Thyroid gland (tissue), 4 donors: Measurements from ENCODE around the gene FKBP5. TPM values are rescaled to one million over a fixed set of nuclear protein-coding genes. Genes with fewer than 3 reads are reported as not detected.
"Not testable (repeated sequence)": the region's sequence is repeated elsewhere in the genome, so short reads cannot be mapped to it uniquely, and the experiment has no call there.

ENCODE experiments used
- DNase-seq, 2 donors: peaks; one replicate each; pipeline ENCODE4 v3.0.0-alpha.2; 2019
- H3K27ac ChIP-seq, 3 donors: fragments of 200-600 bp; sonication (generic); 1 replicate in 2 of 3; 2 replicates in 1 of 3; pipeline ENCODE4 v1.5.1; 2016 to 2019; ENCODE audit warnings: mild to moderate bottlenecking in 1 of 3, moderate library complexity in 1 of 3
- H3K27me3 ChIP-seq: fragments of 200-600 bp; sonication (generic); one replicate; pipeline ENCODE4 v1.5.1; 2019
- H3K36me3 ChIP-seq, 2 donors: fragments of 200-600 bp; sonication (generic); one replicate each; pipeline ENCODE4 v1.5.1; 2016 to 2019
- H3K4me1 ChIP-seq, 2 donors: fragments of 200-600 bp; sonication (generic); one replicate each; pipeline ENCODE4 v1.5.1; 2017 to 2019
- H3K4me3 ChIP-seq, 3 donors: fragments of 200-600 bp; sonication (generic); replicated peaks in 1 of 3; 1 replicate in 2 of 3; 2 replicates in 1 of 3; pipeline ENCODE4 v1.5.1; 2016; ENCODE audit warnings: mild to moderate bottlenecking in 1 of 3
- H3K9me3 ChIP-seq: fragments of 200-600 bp; sonication (generic); one replicate; pipeline ENCODE4 v1.5.1; 2017
- POLR2A ChIP-seq, 2 donors: fragments of 450-650 bp; IDR thresholded peaks; one replicate each; pipeline ENCODE4 v1.6.1; 2017; ENCODE audit warnings: antibody characterized with exemption in 2 of 2, mild to moderate bottlenecking in 2 of 2, moderate library complexity in 1 of 2
- WGBS, 2 donors: methylation state at CpG; one replicate each; pipeline ENCODE4 v1.1.5; 2017; 5-methylcytosine and 5-hydroxymethylcytosine counted together
- intact Hi-C: fragments of 100-400 bp; cut with DNase I; formaldehyde crosslinking; loops from one replicate; pipeline ENCODE4 v1.15.1; 2023
- total RNA-seq, 4 donors: library from RNA; depleted of rRNA; stranded (reverse); fragments of >200 nt; gene quantifications; one replicate each; pipeline ENCODE4 v1.2.3, GENCODE V29; 2016
- TF ChIP-seq, protein P1 (sequence below), 6 experiments: fragments of 200-600 bp in 3 of 6; fragments of 450-650 bp in 3 of 6; sonication (generic) in 3 of 6; IDR thresholded peaks; one replicate each; pipeline ENCODE4 v1.5.1; 2016 to 2019; ENCODE audit warnings: antibody characterized with exemption in 6 of 6, mild to moderate bottlenecking in 2 of 6, inconsistent platforms in 1 of 6, moderate library complexity in 1 of 6

Gene FKBP5
- total RNA-seq, 4 donors from 2014 or later: 239 to 600 (median 253) TPM

DNA sequence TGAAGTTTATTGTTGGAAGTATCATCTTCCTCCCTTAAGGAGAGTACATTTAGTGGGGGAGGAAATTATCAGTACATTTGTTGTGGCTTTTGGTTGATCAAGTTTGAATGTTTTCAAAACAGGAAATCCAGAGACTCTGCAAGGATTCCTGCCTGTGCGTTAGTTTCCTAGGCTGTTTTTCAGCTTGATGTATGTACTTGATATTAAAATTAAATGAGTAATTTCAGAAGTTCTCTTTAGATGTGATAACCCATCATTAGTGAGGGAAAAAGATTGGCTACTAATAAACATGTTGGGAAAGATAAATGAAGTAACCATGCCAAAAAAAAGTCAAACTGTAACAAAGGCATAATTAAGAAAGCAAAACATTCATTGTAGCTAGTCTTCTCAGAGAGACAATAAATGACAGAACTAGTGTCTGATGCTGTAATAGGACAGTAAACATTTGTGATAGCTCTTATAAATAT, 88.0 kb downstream of the FKBP5 start:
- Histone ChIP-seq H3K27ac (peak overlapping the region; percentile 97 to 99 (median 97)), H3K36me3 (peaks cover 7 to 12% of the 10 kb centered on the region in 2 donors), H3K9me3 (no peaks in the 10 kb centered on the region), H3K4me3 (no peak overlapping the region), H3K27me3 (no peaks in the 10 kb centered on the region), H3K4me1 (peaks cover 83 to 93% of the 10 kb centered on the region in 2 donors)
- 61 to 72% methylated on average over 1 of the region's 1 CpG for WGBS, 2 donors
- TF ChIP-seq POLR2A (IDR thresholded peaks at IDR 0.05): no peak
- TF ChIP-seq, protein P1, sequence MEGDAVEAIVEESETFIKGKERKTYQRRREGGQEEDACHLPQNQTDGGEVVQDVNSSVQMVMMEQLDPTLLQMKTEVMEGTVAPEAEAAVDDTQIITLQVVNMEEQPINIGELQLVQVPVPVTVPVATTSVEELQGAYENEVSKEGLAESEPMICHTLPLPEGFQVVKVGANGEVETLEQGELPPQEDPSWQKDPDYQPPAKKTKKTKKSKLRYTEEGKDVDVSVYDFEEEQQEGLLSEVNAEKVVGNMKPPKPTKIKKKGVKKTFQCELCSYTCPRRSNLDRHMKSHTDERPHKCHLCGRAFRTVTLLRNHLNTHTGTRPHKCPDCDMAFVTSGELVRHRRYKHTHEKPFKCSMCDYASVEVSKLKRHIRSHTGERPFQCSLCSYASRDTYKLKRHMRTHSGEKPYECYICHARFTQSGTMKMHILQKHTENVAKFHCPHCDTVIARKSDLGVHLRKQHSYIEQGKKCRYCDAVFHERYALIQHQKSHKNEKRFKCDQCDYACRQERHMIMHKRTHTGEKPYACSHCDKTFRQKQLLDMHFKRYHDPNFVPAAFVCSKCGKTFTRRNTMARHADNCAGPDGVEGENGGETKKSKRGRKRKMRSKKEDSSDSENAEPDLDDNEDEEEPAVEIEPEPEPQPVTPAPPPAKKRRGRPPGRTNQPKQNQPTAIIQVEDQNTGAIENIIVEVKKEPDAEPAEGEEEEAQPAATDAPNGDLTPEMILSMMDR (IDR thresholded peaks at IDR 0.05): no peak
- no peak for DNase-seq
- intact Hi-C loops: no loop called here

DNA sequence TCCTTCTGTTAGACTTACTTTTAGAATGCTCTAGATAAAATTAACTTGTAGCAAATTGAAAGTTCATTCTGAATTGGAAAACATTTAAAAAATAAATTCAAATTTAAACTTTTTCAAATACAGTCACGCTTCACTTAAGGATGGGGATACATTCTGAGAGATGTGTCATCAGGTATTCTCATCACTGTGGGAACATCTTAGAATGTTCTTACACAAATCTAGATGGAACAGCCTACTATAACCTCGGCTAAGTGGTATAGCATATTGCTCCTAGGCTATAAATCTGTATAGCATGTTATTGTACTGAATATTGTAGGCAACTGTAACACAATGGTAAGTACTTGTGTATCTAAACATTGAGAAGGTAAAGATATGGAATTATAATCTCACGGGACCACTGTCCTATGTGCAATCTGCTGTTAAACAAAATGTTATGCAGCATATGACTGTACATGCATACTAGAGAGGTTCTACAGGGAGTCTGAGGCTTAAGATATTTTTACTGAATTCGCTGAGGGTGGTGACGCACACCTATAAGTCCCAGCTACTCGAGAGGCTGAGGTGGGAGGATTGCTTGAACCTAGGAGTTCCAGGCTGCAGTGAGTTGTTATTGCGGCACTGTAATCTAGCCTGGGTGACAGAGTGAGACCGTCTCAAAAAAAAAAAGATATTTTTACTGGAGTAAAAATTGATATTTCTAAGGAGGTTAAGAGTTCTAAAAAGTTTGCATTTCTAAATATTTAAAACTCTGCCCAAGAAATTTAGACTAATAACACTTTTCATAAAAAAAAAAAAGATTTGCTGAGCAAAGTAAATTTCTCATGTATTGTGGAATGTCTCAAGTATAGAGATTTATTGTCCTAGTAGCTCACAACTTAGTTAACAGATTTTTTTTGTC, 88.7 kb downstream of the FKBP5 start:
- no peak for DNase-seq
- TF ChIP-seq, protein P1 (IDR thresholded peaks at IDR 0.05): no peak
- no peak for TF ChIP-seq POLR2A (IDR thresholded peaks at IDR 0.05)
- Histone ChIP-seq H3K9me3 (no peaks in the 10 kb centered on the region), H3K27me3 (no peaks in the 10 kb centered on the region), H3K4me1 (peaks cover 83 to 92% of the 10 kb centered on the region in 2 donors), H3K4me3 (no peak overlapping the region), H3K36me3 (peaks cover 14 to 18% of the 10 kb centered on the region in 2 donors), H3K27ac (peak overlapping the region; percentile 97 to 99 (median 97))
- 81 to 90% methylated on average over 8 of the region's 8 CpGs for WGBS, 2 donors
- intact Hi-C loops: no loop called here

DNA sequence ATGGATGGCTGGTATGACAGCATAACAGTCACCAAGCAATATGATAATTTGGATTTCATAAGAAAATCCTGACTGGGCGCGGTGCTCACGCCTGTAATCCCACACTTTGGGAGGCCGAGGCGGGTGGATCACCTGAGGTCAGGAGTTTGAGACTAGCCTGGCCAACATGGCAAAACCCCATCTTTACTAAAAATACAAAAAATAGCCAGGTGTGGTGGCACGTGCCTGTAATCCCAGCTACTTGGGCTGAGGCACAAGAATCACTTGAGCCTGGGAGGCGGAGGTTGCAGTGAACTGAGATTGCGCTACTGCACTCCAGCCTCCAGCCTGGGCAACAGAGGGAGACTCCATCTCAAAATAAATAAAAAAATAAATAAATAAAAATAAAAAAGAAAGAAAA, 90.1 kb downstream of the FKBP5 start:
- DNase-seq, H3K4me3 ChIP-seq, intact Hi-C loops, H3K9me3 ChIP-seq, H3K27me3 ChIP-seq: not testable (repeated sequence)
- WGBS, 2 donors: 94 to 98% methylated on average over 8 of the region's 8 CpGs
- H3K27ac ChIP-seq: peak overlapping the region; percentile 97 to 99 (median 97)
- peaks cover 18 to 31% of the 10 kb centered on the region in 2 donors for H3K36me3 ChIP-seq
- peaks cover 78 to 90% of the 10 kb centered on the region in 2 donors for H3K4me1 ChIP-seq

DNA sequence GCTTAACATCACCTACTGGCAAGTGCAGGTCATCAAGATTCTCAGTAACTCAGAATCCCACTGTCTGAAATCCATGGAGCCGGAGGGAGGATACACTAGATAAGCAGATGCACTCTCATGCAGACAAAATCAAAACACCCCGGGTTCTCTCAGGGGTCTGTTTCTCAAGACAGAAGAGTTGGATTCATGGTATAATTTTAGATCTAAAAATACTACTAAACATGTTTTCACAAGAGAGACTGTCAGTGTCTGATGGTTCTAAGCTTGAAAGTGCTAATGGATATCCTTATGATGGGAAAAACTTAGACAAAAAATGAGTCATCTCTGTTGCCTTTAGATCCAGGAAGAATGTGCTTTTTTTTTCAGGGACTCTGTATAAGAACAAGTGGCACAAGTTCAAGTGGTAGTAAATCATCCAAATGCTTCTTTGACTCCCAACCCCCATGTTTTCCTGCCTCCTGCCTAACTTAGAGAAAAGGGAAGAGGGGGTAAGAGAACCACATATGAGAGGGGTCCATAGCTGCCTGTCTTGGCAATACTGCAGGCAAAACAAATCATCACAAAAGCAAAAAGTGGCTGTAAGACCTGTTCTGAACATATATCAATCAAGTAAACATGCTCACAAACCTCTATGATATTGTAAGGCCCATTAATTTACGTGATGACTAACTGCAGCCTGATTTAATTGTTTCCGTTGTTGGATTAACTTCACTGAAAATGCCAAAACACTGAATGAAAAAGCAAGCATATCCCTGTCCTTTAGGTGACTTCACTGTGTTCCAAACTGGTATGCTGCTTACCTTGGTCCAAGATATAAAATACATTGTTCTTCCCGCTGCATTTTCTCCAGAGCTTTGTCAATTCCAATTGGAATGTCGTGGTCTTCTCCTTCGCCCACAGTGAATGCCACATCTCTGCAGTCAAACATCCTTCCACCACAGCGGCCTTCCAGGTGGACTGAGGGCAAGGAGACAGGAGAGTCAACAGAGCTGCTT, 92.0 kb downstream of the FKBP5 start:
- H3K9me3 ChIP-seq: no peaks in the 10 kb centered on the region
- H3K4me3 ChIP-seq: no peak overlapping the region
- 88 to 92% methylated on average over 8 of the region's 8 CpGs for WGBS, 2 donors
- no peak for TF ChIP-seq POLR2A (IDR thresholded peaks at IDR 0.05)
- TF ChIP-seq, protein P1 (IDR thresholded peaks at IDR 0.05): no peak
- DNase-seq: no peak
- H3K4me1 ChIP-seq: peaks cover 80 to 92% of the 10 kb centered on the region in 2 donors
- intact Hi-C loops: no loop called here
- peak overlapping the region; percentile 50 to 99 (median 97) for H3K27ac ChIP-seq
- H3K27me3 ChIP-seq: no peaks in the 10 kb centered on the region
- H3K36me3 ChIP-seq: peaks cover 30 to 38% of the 10 kb centered on the region in 2 donors

DNA sequence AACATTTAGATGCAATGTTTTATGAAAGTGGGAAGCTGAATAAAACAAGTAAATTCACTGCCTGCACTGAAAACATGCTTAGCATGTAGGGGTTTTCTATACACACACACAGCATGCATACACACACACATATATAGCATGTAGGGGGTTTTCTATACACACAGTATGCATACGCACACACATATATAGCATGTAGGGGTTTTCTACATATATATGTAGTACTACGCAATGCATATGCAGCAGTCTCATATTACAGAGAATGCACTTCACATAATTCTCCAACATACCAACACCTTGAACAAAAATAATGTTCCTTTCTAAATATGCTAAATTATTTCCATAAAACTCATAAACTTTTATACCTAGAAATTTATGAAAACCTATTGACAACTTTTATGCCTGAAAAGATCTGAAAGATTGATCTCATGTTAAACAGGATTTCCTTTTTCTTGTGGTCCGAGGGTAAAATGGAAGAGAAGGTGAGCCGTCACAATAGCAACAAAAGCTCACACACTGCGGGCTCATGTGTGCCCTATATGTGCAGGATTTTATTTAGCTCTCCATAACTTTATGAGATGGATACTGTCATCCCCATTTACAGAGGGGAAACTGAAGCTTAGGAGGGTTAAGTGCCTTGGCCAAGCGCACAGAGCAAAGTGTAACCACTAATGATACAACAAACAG, 94.1 kb downstream of the FKBP5 start:
- no peaks in the 10 kb centered on the region for H3K27me3 ChIP-seq
- peaks cover 39 to 45% of the 10 kb centered on the region in 2 donors for H3K36me3 ChIP-seq
- H3K9me3 ChIP-seq: no peaks in the 10 kb centered on the region
- no peak overlapping the region for H3K4me3 ChIP-seq
- H3K4me1 ChIP-seq: peaks cover 77 to 92% of the 10 kb centered on the region in 2 donors
- WGBS, 2 donors: 93 to 96% methylated on average over 6 of the region's 6 CpGs
- intact Hi-C loops: no loop called here
- no peak for DNase-seq
- peak overlapping the region; percentile 97 to 99 (median 99) for H3K27ac ChIP-seq
- TF ChIP-seq POLR2A (IDR thresholded peaks at IDR 0.05): no peak
- TF ChIP-seq, protein P1 (IDR thresholded peaks at IDR 0.05): no peak
